ENCODE results near the gene TYW1.
A peak's percentile ranks its signal among the peaks of the same experiment; 100 is the strongest.
"Not testable (repeated sequence)": the region's sequence is repeated elsewhere in the genome, so short reads cannot be mapped to it uniquely, and the experiment has no call there.

TYW1 gene

GRCh38 chr7:66995050-66995776 is 1.4 kb upstream of the TYW1 start, which contains the start of gene SBDS:
SBDS (minus strand) TSS chr7:66995586; CDS start chr7:66995417, 169 bp downstream.
- peak; percentile 98 for DNase-seq

- peak; percentile 48 for DNase-seq
Observed at GRCh38 chr7:67000601-67001258, 4.1 kb downstream of the TYW1 start.

GRCh38 chr7:67004145-67004544 is 7.5 kb downstream of the TYW1 start:
- DNase-seq = not testable (repeated sequence)

- no peak for DNase-seq
Observed at GRCh38 chr7:67006965-67007364, 10.3 kb downstream of the TYW1 start.

- DNase-seq = no peak
Observed at GRCh38 chr7:67008260-67008659, 11.6 kb downstream of the TYW1 start.

- not testable (repeated sequence) for DNase-seq
Observed at GRCh38 chr7:67009677-67010076, 13.0 kb downstream of the TYW1 start.

- not testable (repeated sequence) for DNase-seq
Observed at GRCh38 chr7:67014076-67014622, 17.5 kb downstream of the TYW1 start.

GRCh38 chr7:67017971-67018370 is 21.3 kb downstream of the TYW1 start:
- not testable (repeated sequence) for DNase-seq

GRCh38 chr7:67018940-67019339 is 22.3 kb downstream of the TYW1 start:
- no peak for DNase-seq

- peak; percentile 52 for DNase-seq
Observed at GRCh38 chr7:67019562-67020390, 23.1 kb downstream of the TYW1 start.

GRCh38 chr7:67021260-67021659 is 24.6 kb downstream of the TYW1 start:
- no peak for DNase-seq

GRCh38 chr7:67022511-67022910 is 25.9 kb downstream of the TYW1 start:
- no peak for DNase-seq

- DNase-seq = not testable (repeated sequence)
Observed at GRCh38 chr7:67025459-67025858, 28.8 kb downstream of the TYW1 start.

- peak; percentile 34 for DNase-seq
Observed at GRCh38 chr7:67031685-67032084, 35.1 kb downstream of the TYW1 start.

GRCh38 chr7:67033251-67033650 is 36.6 kb downstream of the TYW1 start:
- DNase-seq = no peak

GRCh38 chr7:67036432-67037395 is 40.1 kb downstream of the TYW1 start:
- DNase-seq = not testable (repeated sequence)

- DNase-seq = not testable (repeated sequence)
Observed at GRCh38 chr7:67040832-67041231, 44.2 kb downstream of the TYW1 start.

GRCh38 chr7:67042781-67043558 is 46.3 kb downstream of the TYW1 start:
- not testable (repeated sequence) for DNase-seq

GRCh38 chr7:67043559-67043930 is 46.9 kb downstream of the TYW1 start:
- not testable (repeated sequence) for DNase-seq

- no peak for DNase-seq
Observed at GRCh38 chr7:67045496-67045995, 48.9 kb downstream of the TYW1 start.

GRCh38 chr7:67046819-67047218 is 50.2 kb downstream of the TYW1 start:
- DNase-seq = not testable (repeated sequence)
